ENCODE data around the gene BAK1.

The BAK1 gene

GRCh38 chr6:33592595-33593413 is 12.7 kb upstream of the BAK1 start:
- Mint-ChIP-seq H3K4me3 (peak overlapping the region; percentile 27 to 48 (median 31)), H3K27me3 (ENCODE audit: low read depth) (peaks cover 23% of the 10 kb centered on the region), H3K27ac (peak overlapping the region in 2 of 3 experiments; percentile 37 to 93), H3K36me3 (ENCODE audit: low read depth) (no peaks in the 10 kb centered on the region), H3K4me1 (peaks cover 30% of the 10 kb centered on the region), H3K9me3 (no peaks in the 10 kb centered on the region)
- TF ChIP-seq CTCF (IDR thresholded peaks at IDR 0.05; ENCODE audit: unreplicated experiment in 3 of 3) = no peak

- TF ChIP-seq CTCF (IDR thresholded peaks at IDR 0.05; ENCODE audit: unreplicated experiment in 3 of 3) = no peak
These were observed 12.2 kb upstream of the BAK1 start for GRCh38 chr6:33592280-33592594.

GRCh38 chr6:33591424-33592032 is 11.5 kb upstream of the BAK1 start:
- H3K9me3 Mint-ChIP-seq = no peaks in the 10 kb centered on the region
- H3K4me3 Mint-ChIP-seq = no peak overlapping the region
- peak overlapping the region; percentile 59 to 98 (median 84) for H3K27ac Mint-ChIP-seq
- TF ChIP-seq CTCF (IDR thresholded peaks at IDR 0.05; ENCODE audit: unreplicated experiment in 3 of 3) = no peak
- H3K4me1 Mint-ChIP-seq = peaks cover 30% of the 10 kb centered on the region
- no peaks in the 10 kb centered on the region for H3K36me3 Mint-ChIP-seq (ENCODE audit: low read depth)
- H3K27me3 Mint-ChIP-seq (ENCODE audit: low read depth) = peaks cover 23% of the 10 kb centered on the region

More at GRCh38 chr6:33592280-33592594, 12.2 kb upstream of the BAK1 start:
- Mint-ChIP-seq H3K27ac (peak overlapping the region in 2 of 3 experiments; percentile 37 to 93), H3K4me3 (peak overlapping the region in 1 of 3 experiments; percentile 14), H3K27me3 (ENCODE audit: low read depth) (peaks cover 23% of the 10 kb centered on the region), H3K4me1 (peaks cover 30% of the 10 kb centered on the region), H3K36me3 (ENCODE audit: low read depth) (no peaks in the 10 kb centered on the region), H3K9me3 (no peaks in the 10 kb centered on the region)

- Mint-ChIP-seq H3K36me3 (ENCODE audit: low read depth) (no peaks in the 10 kb centered on the region), H3K4me3 (peak overlapping the region in 2 of 3 experiments; percentile 4 to 19), H3K9me3 (no peaks in the 10 kb centered on the region), H3K27me3 (ENCODE audit: low read depth) (peaks cover 20% of the 10 kb centered on the region), H3K4me1 (peaks cover 30% of the 10 kb centered on the region), H3K27ac (peak overlapping the region; percentile 59 to 98 (median 84))
- no peak for TF ChIP-seq CTCF (IDR thresholded peaks at IDR 0.05; ENCODE audit: unreplicated experiment in 3 of 3)
These were observed 10.6 kb upstream of the BAK1 start for GRCh38 chr6:33590531-33591198.

GRCh38 chr6:33589731-33590530 is 9.9 kb upstream of the BAK1 start:
- Mint-ChIP-seq H3K27me3 (ENCODE audit: low read depth) (peaks cover 14% of the 10 kb centered on the region), H3K36me3 (ENCODE audit: low read depth) (no peaks in the 10 kb centered on the region), H3K4me3 (no peak overlapping the region), H3K27ac (peak overlapping the region; percentile 70 to 98 (median 87)), H3K9me3 (no peaks in the 10 kb centered on the region), H3K4me1 (peaks cover 30% of the 10 kb centered on the region)
- TF ChIP-seq CTCF (IDR thresholded peaks at IDR 0.05; ENCODE audit: unreplicated experiment in 3 of 3) = peak; percentile 84 to 87 (median 87)
